ENCODE results near the gene BABAM1. TPM values are rescaled to one million over a fixed set of nuclear protein-coding genes. Genes with fewer than 3 reads are reported as not detected.

BABAM1 gene
- total RNA-seq, 4 donors from 2014 or later, result 72.2 to 92.3 (median 82.5) TPM

DNA sequence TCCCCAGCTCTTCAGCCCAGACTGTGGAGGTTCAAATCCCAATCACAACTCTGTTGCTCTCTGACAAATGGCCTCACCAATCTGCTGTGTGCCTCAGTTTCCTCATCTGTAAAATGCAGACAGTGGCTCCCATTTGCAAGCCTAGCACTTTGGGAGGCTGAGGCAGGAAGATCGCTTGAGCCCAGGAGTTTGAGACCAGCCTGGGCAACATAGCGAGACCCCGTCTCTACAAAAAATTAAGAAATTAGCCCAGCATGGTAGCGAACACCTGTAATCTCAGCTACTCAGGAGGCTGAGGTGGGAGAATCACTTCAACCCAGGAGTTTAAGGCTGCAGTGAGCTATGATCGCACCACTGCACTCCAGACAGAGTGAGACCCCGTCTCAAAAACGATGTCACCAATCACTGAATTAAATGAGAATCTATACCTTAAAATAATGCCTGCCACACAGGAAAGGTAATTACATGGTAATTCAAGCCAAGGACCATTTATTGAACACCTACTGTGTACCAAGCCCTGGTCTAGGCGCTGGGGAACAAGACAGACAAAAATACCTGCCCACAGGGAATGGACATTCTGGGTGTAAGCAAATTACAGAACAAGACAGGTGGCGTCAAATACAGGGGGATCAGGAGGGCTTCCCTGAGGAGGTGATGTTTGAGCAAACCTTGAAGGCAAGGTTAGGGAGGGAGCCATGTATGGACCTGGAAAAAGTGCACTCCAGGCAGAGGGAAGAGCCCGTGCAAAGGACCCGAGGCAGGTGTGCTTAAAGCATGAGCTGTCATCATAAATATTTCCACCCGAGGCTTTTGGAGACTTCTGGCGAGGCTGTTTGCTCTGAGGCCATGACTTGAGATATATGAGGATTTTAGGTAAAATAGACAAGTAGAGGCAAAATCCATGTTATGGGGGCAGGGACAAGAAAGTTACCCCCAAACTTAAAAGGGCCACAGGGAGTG, 29.2 kb upstream of the BABAM1 start:
- H3K27ac ChIP-seq (replicated peaks in 1 of 4), result no peak overlapping the region
- TF ChIP-seq POLR2A (IDR thresholded peaks at IDR 0.05; ENCODE audit: low read depth), result no peak
- TF ChIP-seq, protein P1, sequence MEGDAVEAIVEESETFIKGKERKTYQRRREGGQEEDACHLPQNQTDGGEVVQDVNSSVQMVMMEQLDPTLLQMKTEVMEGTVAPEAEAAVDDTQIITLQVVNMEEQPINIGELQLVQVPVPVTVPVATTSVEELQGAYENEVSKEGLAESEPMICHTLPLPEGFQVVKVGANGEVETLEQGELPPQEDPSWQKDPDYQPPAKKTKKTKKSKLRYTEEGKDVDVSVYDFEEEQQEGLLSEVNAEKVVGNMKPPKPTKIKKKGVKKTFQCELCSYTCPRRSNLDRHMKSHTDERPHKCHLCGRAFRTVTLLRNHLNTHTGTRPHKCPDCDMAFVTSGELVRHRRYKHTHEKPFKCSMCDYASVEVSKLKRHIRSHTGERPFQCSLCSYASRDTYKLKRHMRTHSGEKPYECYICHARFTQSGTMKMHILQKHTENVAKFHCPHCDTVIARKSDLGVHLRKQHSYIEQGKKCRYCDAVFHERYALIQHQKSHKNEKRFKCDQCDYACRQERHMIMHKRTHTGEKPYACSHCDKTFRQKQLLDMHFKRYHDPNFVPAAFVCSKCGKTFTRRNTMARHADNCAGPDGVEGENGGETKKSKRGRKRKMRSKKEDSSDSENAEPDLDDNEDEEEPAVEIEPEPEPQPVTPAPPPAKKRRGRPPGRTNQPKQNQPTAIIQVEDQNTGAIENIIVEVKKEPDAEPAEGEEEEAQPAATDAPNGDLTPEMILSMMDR (IDR thresholded peaks at IDR 0.05), result no peak
- TF ChIP-seq POLR2AphosphoS5 (IDR thresholded peaks at IDR 0.05), result no peak
- no peak for TF ChIP-seq EP300 (IDR thresholded peaks at IDR 0.05)
- no peak overlapping the region for H3K4me3 ChIP-seq
- 90% methylated on average over 13 of the region's 13 CpGs for WGBS
- DNase-seq (ENCODE audit: extremely low spot score), result no peak
- peaks cover 42 to 72% (median 56%) of the 10 kb centered on the region in 4 donors for H3K4me1 ChIP-seq
- H3K9me3 ChIP-seq, result no peaks in the 10 kb centered on the region
- no peaks in the 10 kb centered on the region for H3K27me3 ChIP-seq
- H3K36me3 ChIP-seq, result peaks cover 4 to 48% (median 41%) of the 10 kb centered on the region in 4 donors
- intact Hi-C loops (cut with DNase I), result no loop called here

DNA sequence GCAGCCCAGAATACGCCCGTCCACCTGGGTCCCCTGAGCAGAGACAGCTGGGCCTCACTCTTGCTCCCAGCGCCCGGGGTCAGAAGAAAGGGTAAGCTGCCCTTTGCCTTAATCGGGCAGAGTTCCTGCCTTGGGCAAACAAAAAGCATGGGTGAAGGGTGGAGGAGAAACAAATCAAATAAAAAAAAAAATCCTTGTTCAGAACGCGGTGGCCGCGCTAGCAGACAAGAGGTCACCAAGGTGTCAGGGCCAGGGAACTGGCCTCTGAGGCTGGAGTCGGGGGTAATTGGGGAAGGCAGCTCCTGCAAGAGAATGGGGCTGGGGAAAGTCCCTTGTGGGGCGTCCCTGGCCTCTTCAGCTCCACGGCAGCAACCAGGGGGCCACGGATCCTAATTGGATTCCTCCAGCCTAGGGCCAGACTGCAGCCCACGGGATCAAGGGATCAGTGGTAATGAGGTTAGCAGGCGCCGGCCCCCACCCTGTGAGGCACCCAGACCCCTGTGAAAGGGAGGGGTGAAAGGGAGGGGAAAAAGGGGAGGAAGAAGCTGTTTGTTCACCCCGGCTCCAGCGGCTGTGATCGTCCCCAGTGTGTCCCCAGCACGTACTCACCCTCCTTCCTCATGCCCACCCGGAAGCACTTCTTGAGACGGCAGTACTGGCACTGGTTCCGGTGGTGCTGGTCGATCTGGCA, 27.0 kb upstream of the BABAM1 start:
- DNase-seq (ENCODE audit: extremely low spot score), result no peak
- 72% methylated on average over 20 of the region's 24 CpGs for WGBS
- peaks cover 4 to 36% (median 31%) of the 10 kb centered on the region in 4 donors for H3K36me3 ChIP-seq
- H3K4me1 ChIP-seq, result peaks cover 39 to 78% (median 58%) of the 10 kb centered on the region in 4 donors
- no peaks in the 10 kb centered on the region for H3K27me3 ChIP-seq
- H3K4me3 ChIP-seq, result no peak overlapping the region
- peak overlapping the region in 2 of 4 donors; percentile 16 to 45 for H3K27ac ChIP-seq (replicated peaks in 1 of 4)
- H3K9me3 ChIP-seq, result no peaks in the 10 kb centered on the region
- TF ChIP-seq, protein P1 (IDR thresholded peaks at IDR 0.05), result no peak
- TF ChIP-seq POLR2AphosphoS5 (IDR thresholded peaks at IDR 0.05) (no peak), EP300 (IDR thresholded peaks at IDR 0.05) (no peak), POLR2A (IDR thresholded peaks at IDR 0.05; ENCODE audit: low read depth) (no peak)
- intact Hi-C loops (cut with DNase I), result no loop called here

DNA sequence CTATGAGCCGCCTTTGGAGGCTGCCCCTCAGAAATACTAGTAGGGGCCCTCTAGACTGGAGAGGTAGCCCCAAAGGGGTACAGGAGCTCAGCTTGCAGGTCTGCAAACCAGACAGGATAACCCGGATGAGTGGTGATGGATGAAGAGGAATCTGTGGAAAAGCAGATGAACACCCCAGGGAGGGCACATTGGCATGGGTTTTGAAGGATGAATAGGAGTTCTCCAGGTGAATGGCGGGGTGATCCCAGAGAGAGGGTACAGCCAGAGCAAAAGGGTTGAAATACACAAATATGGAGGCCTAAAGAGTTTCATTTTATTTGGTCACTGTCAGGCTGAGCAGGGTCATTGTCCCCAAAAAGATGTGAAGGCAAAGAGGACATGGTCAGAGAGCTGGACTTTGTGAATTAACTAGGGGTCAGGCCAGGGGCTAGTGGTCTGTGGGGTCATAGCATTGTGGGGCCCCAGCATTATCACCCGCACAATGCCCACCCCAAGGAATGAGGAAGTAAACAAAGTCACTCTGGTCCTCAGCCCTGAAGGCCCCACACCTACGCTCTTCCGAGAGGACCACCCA, 26.3 kb upstream of the BABAM1 start:
- H3K4me3 ChIP-seq, result no peak overlapping the region
- no peaks in the 10 kb centered on the region for H3K27me3 ChIP-seq
- H3K27ac ChIP-seq (replicated peaks in 1 of 4), result peak overlapping the region; percentile 82 to 90 (median 87)
- peaks cover 4 to 36% (median 31%) of the 10 kb centered on the region in 4 donors for H3K36me3 ChIP-seq
- intact Hi-C loops (cut with DNase I), result no loop called here
- DNase-seq (ENCODE audit: extremely low spot score), result no peak
- TF ChIP-seq, protein P1 (IDR thresholded peaks at IDR 0.05), result no peak
- TF ChIP-seq POLR2A (IDR thresholded peaks at IDR 0.05; ENCODE audit: low read depth) (no peak), EP300 (IDR thresholded peaks at IDR 0.05) (no peak), POLR2AphosphoS5 (IDR thresholded peaks at IDR 0.05) (no peak)
- H3K9me3 ChIP-seq, result no peaks in the 10 kb centered on the region
- WGBS, result 97% methylated on average over 6 of the region's 6 CpGs
- peaks cover 36 to 71% (median 51%) of the 10 kb centered on the region in 4 donors for H3K4me1 ChIP-seq

DNA sequence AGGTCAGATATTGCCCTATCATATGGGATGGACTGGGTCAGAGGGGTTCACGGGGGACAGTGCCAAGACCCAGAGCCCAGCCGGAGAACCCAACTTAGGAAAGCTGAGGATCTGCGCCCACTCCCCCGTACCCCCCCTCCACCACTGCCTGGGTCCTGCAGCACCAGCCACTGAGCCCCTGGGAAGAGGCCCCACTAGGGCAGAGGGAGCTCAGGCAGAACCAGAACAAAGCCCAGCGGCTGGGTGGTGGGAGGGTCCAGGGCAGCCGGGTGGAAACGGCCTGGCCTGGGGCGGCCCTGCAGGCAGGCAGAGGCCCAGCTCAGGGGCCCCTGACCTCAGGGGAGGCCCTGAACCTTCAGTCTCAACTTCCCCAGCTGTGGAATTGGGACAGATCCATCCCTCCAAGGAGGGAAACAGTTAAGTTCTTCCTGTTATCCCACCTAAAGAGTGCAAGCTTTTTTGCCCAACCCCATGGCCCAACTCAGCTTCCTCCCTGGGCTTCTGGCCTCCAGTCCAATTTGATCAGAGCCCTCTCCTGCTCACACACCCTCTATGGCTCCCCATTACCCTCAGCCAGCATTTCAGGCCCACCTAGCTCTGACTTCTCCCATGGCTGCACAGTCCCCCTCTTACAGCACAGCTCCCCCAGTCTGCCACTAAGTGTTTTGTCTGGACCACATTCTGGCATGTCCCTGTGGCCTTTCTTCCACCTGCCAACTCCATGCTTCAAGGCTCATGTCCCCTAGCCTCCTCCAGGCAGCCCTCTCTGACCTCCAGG, 24.6 kb upstream of the BABAM1 start:
- H3K9me3 ChIP-seq, result no peaks in the 10 kb centered on the region
- H3K27ac ChIP-seq (replicated peaks in 1 of 4), result peak overlapping the region; percentile 82 to 90 (median 87)
- peaks cover 37 to 71% (median 51%) of the 10 kb centered on the region in 4 donors for H3K4me1 ChIP-seq
- peaks cover 4 to 30% (median 25%) of the 10 kb centered on the region in 4 donors for H3K36me3 ChIP-seq
- H3K4me3 ChIP-seq, result peak overlapping the region in 3 of 4 donors; percentile 76 to 97 (median 92)
- intact Hi-C loops (cut with DNase I), result no loop called here
- TF ChIP-seq, protein P1 (IDR thresholded peaks at IDR 0.05), result no peak
- TF ChIP-seq EP300 (IDR thresholded peaks at IDR 0.05) (no peak), POLR2A (IDR thresholded peaks at IDR 0.05; ENCODE audit: low read depth) (no peak), POLR2AphosphoS5 (IDR thresholded peaks at IDR 0.05) (no peak)
- WGBS, result no CpG with 5 or more reads among the region's 8 CpGs
- no peak for DNase-seq (ENCODE audit: extremely low spot score)
- H3K27me3 ChIP-seq, result no peaks in the 10 kb centered on the region
